ENCODE results near the gene TTF1. TPM values are rescaled to one million over a fixed set of nuclear protein-coding genes. Genes with fewer than 3 reads are reported as not detected.

The TTF1 gene
- total and polyA plus RNA-seq, 11 donors, result 13.0 to 25.2 (median 16.8) TPM

GRCh38 chr9:132422574-132422973, 15.9 kb upstream of the TTF1 start:
- no peak overlapping the region for H3K27ac ChIP-seq
- no peaks in the 10 kb centered on the region for H3K9me3 ChIP-seq
- no peak for DNase-seq

DNA sequence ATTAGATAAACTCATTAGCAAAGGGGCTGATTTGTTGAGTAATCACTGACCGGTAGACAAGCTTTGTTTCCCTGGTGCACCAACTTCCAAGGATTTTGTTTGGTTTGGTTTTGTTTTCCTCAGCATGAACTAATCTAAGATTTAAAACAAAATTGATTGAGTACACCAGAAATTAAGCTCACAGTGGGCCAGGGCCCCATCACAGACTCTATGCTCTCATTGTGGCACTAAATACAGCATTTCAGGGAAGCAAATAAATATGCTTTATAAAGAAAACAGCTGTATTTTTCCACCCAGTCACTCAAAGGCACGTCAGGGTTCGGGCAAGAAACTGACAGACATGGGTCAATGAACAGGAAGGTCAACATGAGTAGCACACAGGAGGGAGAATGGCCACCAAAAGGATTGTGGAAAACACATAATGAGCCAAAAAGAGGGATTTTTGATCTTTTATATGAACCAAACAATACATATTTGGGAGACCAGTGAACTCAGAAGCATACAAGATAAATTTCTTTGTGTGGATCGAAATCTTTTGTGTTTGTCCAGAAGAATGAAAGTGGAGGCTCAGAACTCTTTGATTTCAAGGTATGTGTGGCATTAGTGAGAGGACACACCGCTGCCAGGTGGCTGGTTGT, 12.2 kb upstream of the TTF1 start:
- H3K27me3 ChIP-seq, result peaks cover 0 to 75% (median 14%) of the 10 kb centered on the region in 9 donors
- no peaks in the 10 kb centered on the region for H3K36me3 ChIP-seq
- ATAC-seq (no peak), DNase-seq (no peak)
- 72 to 76% (median 75%) methylated on average over 5 of the region's 5 CpGs for WGBS, 4 donors
- no peaks in the 10 kb centered on the region for H3K9me3 ChIP-seq
- H3K4me1 ChIP-seq, result no peaks in the 10 kb centered on the region
- intact Hi-C loops (cut with DNase I), result loop anchor here in 4 of 10 donors (5.0 to 10.0 kb wide), 5 partner anchors 86 to 386 kb away; partner anchors contain the start of genes DDX31 (in 1 of the 4) and GTF3C4 (in 1 of the 4)
- H3K4me3 ChIP-seq, result no peak overlapping the region
- no peak for TF ChIP-seq POLR2A (IDR thresholded peaks at IDR 0.05)
- TF ChIP-seq, protein P1, sequence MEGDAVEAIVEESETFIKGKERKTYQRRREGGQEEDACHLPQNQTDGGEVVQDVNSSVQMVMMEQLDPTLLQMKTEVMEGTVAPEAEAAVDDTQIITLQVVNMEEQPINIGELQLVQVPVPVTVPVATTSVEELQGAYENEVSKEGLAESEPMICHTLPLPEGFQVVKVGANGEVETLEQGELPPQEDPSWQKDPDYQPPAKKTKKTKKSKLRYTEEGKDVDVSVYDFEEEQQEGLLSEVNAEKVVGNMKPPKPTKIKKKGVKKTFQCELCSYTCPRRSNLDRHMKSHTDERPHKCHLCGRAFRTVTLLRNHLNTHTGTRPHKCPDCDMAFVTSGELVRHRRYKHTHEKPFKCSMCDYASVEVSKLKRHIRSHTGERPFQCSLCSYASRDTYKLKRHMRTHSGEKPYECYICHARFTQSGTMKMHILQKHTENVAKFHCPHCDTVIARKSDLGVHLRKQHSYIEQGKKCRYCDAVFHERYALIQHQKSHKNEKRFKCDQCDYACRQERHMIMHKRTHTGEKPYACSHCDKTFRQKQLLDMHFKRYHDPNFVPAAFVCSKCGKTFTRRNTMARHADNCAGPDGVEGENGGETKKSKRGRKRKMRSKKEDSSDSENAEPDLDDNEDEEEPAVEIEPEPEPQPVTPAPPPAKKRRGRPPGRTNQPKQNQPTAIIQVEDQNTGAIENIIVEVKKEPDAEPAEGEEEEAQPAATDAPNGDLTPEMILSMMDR (IDR thresholded peaks at IDR 0.05), result no peak
- no peak overlapping the region for H3K27ac ChIP-seq

More at GRCh38 chr9:132422574-132422973, 15.9 kb upstream of the TTF1 start:
- no peak for ATAC-seq
- H3K4me3 ChIP-seq, result no peak overlapping the region
- WGBS, 4 donors, result 50 to 72% (median 64%) methylated on average over 5 of the region's 5 CpGs
- no peaks in the 10 kb centered on the region for H3K36me3 ChIP-seq
- peaks cover 0 to 63% (median 6%) of the 10 kb centered on the region in 9 donors for H3K27me3 ChIP-seq
- H3K4me1 ChIP-seq, result no peaks in the 10 kb centered on the region
- intact Hi-C loops (cut with DNase I), result no loop called here
- TF ChIP-seq, protein P1 (IDR thresholded peaks at IDR 0.05), result no peak
- TF ChIP-seq POLR2A (IDR thresholded peaks at IDR 0.05), result no peak

GRCh38 chr9:132415181-132415580, 8.5 kb upstream of the TTF1 start:
- WGBS, 4 donors, result 40 to 46% (median 44%) methylated on average over 12 of the region's 12 CpGs
- no peak overlapping the region for H3K27ac ChIP-seq
- H3K36me3 ChIP-seq, result no peaks in the 10 kb centered on the region
- H3K27me3 ChIP-seq, result peaks cover 0 to 85% (median 35%) of the 10 kb centered on the region in 9 donors
- peaks cover 0 to 13% (median 12%) of the 10 kb centered on the region in 12 donors for H3K4me1 ChIP-seq
- no peak for DNase-seq
- no peak overlapping the region for H3K4me3 ChIP-seq
- TF ChIP-seq, protein P1 (IDR thresholded peaks at IDR 0.05), result no peak
- no peak for TF ChIP-seq POLR2A (IDR thresholded peaks at IDR 0.05)
- no peaks in the 10 kb centered on the region for H3K9me3 ChIP-seq
- intact Hi-C loops (cut with DNase I), result loop anchor here in 4 of 10 donors (5.0 to 10.0 kb wide), 5 partner anchors 90 to 390 kb away; partner anchors contain the start of genes DDX31 (in 1 of the 4) and GTF3C4 (in 1 of the 4)
- no peak for ATAC-seq

DNA sequence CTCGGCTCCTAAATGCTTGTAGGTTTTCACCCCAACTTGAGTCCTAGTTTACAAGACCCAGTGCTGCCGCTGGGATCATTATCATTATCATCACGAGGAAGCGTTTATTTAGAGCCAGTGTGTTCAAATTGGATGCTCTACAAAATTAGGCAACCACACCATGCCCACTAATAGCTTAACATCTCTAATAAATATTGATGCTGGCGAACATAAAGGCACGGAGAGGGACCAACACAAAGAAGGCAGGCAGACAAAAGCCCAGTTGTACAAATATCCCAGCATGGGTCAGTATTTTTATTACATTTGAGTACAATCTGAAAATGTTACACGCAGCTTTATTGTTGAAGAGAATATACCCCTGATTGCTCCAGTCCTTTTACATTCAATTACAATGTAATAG, 8.1 kb upstream of the TTF1 start:
- intact Hi-C loops (cut with DNase I), result loop anchor here (5.0 to 10.0 kb wide), 11 partner anchors 90 to 558 kb away; partner anchors contain the start of genes DDX31 (in 1 of the 10) and GTF3C4 (in 1 of the 10)
- Histone ChIP-seq H3K9me3 (no peaks in the 10 kb centered on the region), H3K27ac (no peak overlapping the region), H3K27me3 (peaks cover 0 to 84% (median 39%) of the 10 kb centered on the region in 9 donors), H3K4me1 (peaks cover 0 to 18% (median 17%) of the 10 kb centered on the region in 12 donors), H3K36me3 (no peaks in the 10 kb centered on the region), H3K4me3 (no peak overlapping the region)
- no peak for ATAC-seq
- WGBS, 4 donors, result 62 to 75% (median 72%) methylated on average over 7 of the region's 7 CpGs
- no peak for TF ChIP-seq POLR2A (IDR thresholded peaks at IDR 0.05)
- TF ChIP-seq, protein P1 (IDR thresholded peaks at IDR 0.05), result no peak
- no peak for DNase-seq
